GM12874 (cell line): Measurements from ENCODE around the gene ATP2A3.

Experiments used
- CTCF ChIP-seq: IDR thresholded peaks from 2 replicates; pipeline ENCODE4 v1.5.1; 2011; ENCODE audit warnings: low read depth, mild to moderate bottlenecking, control low read depth, low read length, moderate library complexity; ENCODE audit not compliant: insufficient read depth

The ATP2A3 gene

DNA sequence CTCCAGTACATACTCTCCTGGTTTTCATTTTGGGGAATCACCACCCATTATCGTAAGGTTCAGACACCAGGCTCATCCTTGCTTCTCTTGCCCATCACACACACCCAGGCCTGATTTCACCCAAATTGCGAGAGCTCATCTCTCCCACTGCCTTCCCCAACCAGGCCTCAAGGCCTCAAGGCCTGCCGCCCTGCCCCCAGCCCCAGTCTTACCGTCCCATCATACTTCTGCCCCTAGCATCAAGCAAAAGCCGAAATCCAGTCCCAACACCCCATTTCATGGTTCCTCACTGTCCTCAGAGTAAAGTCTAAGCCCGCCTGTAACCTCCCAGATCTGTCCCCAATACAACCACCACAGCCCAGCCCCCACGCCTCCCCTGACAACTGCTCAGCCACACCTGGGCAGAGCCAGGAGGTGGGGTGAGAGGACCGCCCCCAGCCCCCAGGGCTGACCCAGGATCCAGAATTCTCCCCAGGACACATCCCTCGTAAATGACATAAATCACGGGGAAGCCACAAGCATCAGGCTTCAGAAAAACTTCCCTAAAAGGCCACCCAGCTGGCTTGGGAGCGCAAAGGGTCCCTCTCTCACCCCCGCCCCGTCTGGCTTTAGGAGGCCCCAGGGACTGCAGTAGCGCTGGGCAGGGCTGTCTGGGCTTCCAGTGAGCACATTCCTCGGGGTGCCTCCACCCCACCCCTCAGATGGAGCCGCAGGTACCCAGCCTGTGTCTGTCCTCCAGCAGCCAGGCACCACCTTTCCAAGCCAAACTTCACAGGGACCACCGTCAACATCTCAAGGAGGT is 38.4 kb downstream of the ATP2A3 start:
- no peak for TF ChIP-seq CTCF

DNA sequence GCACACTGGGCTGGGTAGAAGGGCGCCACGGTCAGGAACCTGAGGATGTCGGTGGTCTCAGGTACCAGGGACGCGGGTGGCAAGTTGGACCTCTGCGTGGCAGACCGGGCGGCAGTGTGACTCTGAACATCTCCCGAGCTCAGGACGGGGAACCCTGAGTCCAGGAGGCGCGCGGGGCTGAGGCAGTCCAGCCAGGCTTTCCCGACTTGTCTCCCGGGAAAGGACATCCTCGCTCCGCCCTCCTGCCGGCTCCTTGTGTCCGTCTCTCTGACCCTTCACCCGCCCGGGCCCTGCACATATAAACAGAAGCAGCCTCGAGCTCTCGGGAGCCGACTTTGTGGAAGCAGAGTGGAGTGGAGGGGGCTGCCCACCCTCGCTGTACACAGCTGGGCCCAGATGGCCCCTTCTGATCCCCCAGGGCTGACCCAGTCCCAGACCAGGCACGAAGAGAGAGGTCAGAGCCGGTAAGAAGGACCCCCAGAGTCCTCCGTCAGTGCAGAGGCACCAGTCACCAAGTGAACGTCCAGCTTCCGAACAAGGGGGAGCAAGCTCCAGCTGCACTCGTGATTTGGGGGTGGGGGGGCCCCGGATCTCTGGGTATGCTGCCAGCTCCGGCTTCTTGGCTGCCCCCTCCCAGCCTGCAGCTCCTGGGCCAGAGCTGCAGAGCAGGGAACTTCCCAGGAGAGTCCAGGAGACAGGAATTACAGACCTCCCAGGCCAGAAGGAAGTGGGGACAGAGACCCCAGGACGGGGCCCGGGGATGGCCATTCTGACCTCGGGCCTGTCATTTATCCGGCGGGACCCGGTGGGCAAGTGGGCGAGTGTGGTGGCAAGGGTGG is 39.5 kb downstream of the ATP2A3 start:
- no peak for TF ChIP-seq CTCF

- TF ChIP-seq CTCF, result no peak
Measured at GRCh38 chr17:3923466-3924190, 40.6 kb downstream of the ATP2A3 start.

- no peak for TF ChIP-seq CTCF
Measured at GRCh38 chr17:3922765-3923164, 41.5 kb downstream of the ATP2A3 start.

- TF ChIP-seq CTCF, result no peak
Measured at GRCh38 chr17:3921502-3922319, 42.5 kb downstream of the ATP2A3 start.

GRCh38 chr17:3921006-3921405 is 43.2 kb downstream of the ATP2A3 start:
- TF ChIP-seq CTCF, result no peak
